Measurements from ENCODE around the gene TIMMDC1.
"Not testable (repeated sequence)": the region's sequence is repeated elsewhere in the genome, so short reads cannot be mapped to it uniquely, and the experiment has no call there.

The TIMMDC1 gene

DNA sequence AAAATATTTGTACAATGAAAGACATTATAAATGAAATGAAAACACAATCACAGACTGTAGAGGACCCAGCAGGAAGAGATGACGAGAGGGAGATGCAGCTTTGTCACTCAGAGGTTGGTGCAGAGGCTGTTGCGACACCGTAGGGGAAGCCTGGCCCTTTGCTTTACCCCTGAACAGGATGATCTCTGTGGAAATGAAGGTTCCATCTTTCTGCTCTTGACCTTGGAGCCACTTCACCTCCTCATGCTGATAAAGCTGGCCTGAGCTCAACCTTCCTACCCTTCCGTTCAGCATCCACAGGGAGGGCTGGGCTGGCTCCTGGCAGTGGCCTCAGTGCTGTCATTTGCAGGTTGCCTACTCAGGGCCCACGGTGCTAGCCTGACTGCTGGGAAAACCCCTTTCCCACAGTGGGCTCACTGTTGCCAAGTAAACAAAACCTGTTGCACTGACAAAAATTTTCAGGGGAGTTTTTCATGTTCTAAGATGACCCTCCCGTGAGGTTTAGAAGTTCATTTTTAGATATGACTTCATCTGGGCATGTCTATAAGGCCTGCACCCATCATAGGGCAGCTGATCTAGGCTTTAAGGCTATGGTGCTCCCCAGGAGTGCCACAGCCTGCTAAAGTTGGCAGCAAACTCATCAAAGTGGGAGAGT lies 64.1 kb downstream of the TIMMDC1 start:
- no peak overlapping the region for H3K27ac ChIP-seq
- CTCF ChIA-PET: interaction anchor here (0.6 kb wide), 1 partner anchor 231 kb away, joined by 4 read pairs; no protein-coding TSS in a partner anchor
- TF ChIP-seq CTCF (conservative IDR thresholded peaks at IDR 0.05; ENCODE audit: low read depth): no peak
- no peak for DNase-seq (ENCODE audit: low spot score)
- POLR2A ChIA-PET (ENCODE audit: low non-redundant PET): no interaction called here

DNA sequence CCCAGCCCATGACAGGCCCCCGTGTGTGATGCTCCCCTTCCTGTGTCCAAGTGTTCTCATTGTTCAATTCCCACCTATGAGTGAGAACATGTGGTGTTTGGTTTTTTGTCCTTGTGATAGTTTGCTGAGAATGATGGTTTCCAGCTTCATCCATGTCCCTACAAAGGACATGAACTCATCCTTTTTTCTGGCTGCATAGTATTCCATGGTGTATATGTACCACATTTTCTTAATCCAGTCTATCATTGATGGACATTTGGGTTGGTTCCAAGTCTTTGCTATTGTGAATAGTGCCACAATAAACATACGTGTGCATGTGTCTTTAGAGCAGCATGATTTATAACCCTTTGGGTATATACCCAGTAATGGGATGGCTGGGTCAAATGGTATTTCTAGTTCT lies 65.0 kb downstream of the TIMMDC1 start:
- POLR2A ChIA-PET (ENCODE audit: low non-redundant PET); DNase-seq (ENCODE audit: low spot score): not testable (repeated sequence)

GRCh38 chr3:119569156-119569555 lies 70.8 kb downstream of the TIMMDC1 start:
- CTCF ChIA-PET: interaction anchor here (0.6 kb wide), 1 partner anchor 641 kb away, joined by 3 read pairs; no protein-coding TSS in a partner anchor
- DNase-seq (ENCODE audit: low spot score): no peak
- POLR2A ChIA-PET (ENCODE audit: low non-redundant PET): no interaction called here
- no peak overlapping the region for H3K27ac ChIP-seq
- TF ChIP-seq CTCF (conservative IDR thresholded peaks at IDR 0.05; ENCODE audit: low read depth): no peak

More for the DNA sequence above, 65.0 kb downstream of the TIMMDC1 start:
- CTCF ChIA-PET, H3K27ac ChIP-seq: not testable (repeated sequence)

DNA sequence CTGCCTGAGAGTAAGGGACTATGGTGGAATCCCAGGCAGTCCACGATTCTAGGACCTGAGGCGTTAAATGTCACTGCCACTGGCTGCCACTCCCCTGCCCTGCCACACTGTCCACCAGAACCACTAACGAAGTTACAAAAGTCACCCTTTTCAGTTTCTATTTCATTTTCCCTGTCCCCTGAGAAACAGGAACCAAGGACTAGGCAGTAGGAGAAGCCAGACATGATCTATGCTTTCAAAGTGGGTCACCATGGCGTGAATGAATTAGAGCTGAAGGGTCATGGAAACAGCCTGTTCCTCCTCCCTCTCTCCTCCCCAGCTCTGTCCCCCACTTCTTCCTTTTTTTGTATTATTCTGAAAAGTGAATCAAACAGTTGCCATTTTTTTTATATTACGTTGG lies 71.9 kb downstream of the TIMMDC1 start:
- ChIA-PET POLR2A (ENCODE audit: low non-redundant PET) (no interaction called here), CTCF (interaction anchor here (0.6 kb wide), 1 partner anchor 99 kb away, joined by 3 read pairs; no protein-coding TSS in a partner anchor)
- no peak overlapping the region for H3K27ac ChIP-seq
- DNase-seq (ENCODE audit: low spot score): no peak
- no peak for TF ChIP-seq CTCF (conservative IDR thresholded peaks at IDR 0.05; ENCODE audit: low read depth)

DNA sequence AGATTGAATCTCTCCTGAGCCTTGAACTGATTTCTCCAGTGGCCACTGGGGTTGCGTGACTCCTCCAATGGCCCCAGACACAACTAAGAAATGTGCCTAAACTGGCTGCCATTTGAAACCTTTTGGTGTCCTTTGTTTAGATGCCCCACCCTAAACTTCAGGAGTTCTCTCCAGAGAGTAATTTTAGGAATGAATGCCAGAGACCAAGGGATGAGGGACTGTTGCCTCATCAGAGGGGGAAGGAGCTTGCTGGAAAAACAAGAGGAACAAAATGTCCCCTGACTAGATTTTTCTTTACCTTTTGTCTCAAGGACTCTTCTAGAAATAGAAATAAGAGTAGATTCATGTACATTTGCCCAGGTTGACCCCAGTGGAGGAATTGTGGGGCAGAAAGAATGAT lies 72.9 kb downstream of the TIMMDC1 start:
- H3K27ac ChIP-seq: no peak overlapping the region
- CTCF ChIA-PET: no interaction called here
- POLR2A ChIA-PET (ENCODE audit: low non-redundant PET): no interaction called here
- no peak for TF ChIP-seq CTCF (conservative IDR thresholded peaks at IDR 0.05; ENCODE audit: low read depth)
- DNase-seq (ENCODE audit: low spot score): no peak

- ChIA-PET CTCF (no interaction called here), POLR2A (ENCODE audit: low non-redundant PET) (no interaction called here)
- no peak for TF ChIP-seq CTCF (conservative IDR thresholded peaks at IDR 0.05; ENCODE audit: low read depth)
- no peak for DNase-seq (ENCODE audit: low spot score)
- H3K27ac ChIP-seq: no peak overlapping the region
Measured at GRCh38 chr3:119571688-119572087, 73.3 kb downstream of the TIMMDC1 start.
